Coronary artery (tissue), 2 donors: ENCODE results near the gene PDE11A.

ENCODE experiments used
- DNase-seq: peaks from one replicate; pipeline ENCODE4 v3.0.0-alpha.2; 2017; ENCODE audit warnings: low spot score
- H3K27ac ChIP-seq, 2 donors: fragments of 200-600 bp; sonication (generic); one replicate each; pipeline ENCODE4 v1.5.1; 2016 to 2019
- H3K4me3 ChIP-seq: fragments of 200-600 bp; sonication (generic); 2 replicates; pipeline ENCODE4 v1.5.1; 2016; ENCODE audit warnings: mild to moderate bottlenecking, moderate library complexity
- CTCF ChIP-seq: fragments of 200-600 bp; sonication (generic); IDR thresholded peaks from one replicate; pipeline ENCODE4 v1.5.1; 2019; ENCODE audit warnings: antibody characterized with exemption

The PDE11A gene

DNA sequence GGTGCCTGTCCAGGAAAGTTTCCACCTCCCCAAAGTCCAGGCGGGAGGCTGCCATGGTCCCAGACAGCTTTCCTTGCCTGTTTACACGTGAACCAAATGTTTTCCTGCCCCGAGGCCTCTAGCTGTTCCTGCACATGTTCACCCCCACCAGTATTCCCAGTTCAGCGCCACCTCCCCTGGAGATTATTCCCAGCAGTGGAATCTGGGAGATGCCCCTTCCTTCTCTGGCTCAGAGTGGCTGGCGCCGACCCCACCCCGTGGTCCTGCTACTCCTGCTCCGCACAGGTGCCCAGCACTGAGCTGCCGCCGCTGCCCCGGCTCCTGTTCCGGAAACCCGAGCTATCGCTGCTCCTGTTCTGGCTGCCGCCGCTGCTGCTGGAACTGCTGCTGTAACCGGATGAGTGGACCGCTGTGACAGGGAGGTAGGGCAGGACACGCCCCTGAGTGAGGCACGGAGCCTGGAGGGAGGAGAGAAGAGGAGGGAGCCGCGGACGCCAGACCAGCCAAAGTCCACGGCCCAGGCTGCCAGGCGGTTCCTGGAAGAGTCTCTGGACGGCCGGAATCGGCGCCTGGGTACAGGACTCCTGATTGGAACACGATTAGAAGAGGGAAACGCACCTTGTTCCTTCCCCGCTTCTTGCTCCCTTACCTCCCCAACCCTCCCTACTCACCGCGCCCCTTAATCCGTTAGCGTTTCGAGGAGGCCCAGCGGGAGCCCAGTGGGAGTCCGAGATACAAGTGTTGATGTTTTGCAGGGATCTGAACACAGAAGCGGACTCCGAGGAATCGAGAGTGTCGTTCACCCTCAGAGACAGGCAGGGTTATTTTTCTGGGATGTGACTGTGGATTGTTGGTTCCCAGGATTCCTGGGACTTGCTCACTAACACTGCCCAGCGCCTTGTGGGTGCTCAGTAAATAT is at the start of gene PDE11A:
PDE11A (minus strand) TSS at position 395 of the 919 bp plus-strand sequence; CDS start at position 55, 340 bp downstream.
- Histone ChIP-seq H3K4me3 (peak within 1 kb of the TSS; percentile 71), H3K27ac (peak within 1 kb of the TSS; percentile 21 to 64)
- DNase-seq = peak; percentile 90
- no peak for TF ChIP-seq CTCF

DNA sequence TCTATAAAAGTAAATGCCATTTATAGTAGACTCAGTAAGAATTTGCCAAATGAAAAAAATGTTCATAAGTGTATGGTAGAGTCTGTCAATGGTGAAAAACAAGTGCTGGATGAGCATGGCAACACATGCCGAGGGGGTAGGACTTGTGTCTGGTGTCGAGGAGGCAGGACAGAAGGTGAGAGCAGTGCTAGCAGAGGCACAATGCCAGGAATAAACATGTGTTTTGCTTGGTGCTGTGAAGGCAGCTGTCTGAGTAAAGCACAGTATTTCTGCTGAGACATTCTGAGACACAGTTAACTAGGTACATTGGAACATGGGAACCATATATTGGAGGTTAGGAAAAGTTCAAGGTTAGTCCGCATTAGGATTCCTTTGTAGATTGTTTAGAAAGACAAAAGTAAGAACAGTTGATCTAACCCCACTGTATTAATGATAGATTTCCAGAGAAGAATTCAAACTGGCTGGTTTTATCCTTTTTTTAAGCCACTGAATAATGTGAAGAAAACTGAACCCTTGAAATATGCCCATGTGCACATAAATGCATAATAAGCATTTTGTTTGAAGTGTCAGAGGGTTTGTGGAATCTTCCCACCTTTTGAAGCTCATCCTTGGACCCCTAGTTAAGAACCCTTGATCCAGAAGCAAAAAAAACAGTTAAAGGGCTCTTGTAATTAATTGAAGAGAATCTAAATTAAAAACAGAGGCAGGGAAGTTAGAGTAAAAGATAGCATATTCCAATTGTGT is 46.8 kb upstream of the PDE11A start:
- TF ChIP-seq CTCF = no peak
- no peak for DNase-seq
- Histone ChIP-seq H3K4me3 (no peak overlapping the region), H3K27ac (no peak overlapping the region)

GRCh38 chr2:178117725-178118124 is 45.1 kb upstream of the PDE11A start:
- no peak overlapping the region for H3K27ac ChIP-seq
- no peak for DNase-seq
- H3K4me3 ChIP-seq = no peak overlapping the region
- no peak for TF ChIP-seq CTCF

- DNase-seq = no peak
- H3K4me3 ChIP-seq = no peak overlapping the region
- no peak for TF ChIP-seq CTCF
Observed at GRCh38 chr2:178115271-178115670, 42.7 kb upstream of the PDE11A start.

DNA sequence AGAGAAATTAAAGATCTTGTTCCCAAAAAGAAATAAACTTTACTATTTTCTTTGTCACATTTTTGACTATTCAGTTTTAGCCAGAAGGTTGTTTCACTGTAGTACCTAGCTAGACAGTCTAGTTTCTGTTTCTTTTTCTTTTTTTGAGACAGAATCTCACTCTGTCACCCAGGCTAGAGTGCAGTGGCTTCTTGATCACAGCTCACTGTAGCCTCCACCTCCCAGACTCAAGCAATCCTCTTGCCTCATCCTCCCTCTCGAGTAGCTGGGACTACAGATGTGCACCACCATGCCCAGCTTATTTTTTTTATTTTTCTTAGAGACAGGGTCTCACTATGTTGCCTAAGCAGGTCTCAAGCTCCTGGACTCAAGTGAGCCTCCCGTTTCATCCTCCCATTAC is 41.9 kb upstream of the PDE11A start:
- no peak overlapping the region for H3K4me3 ChIP-seq

More at GRCh38 chr2:178115271-178115670, 42.7 kb upstream of the PDE11A start:
- H3K27ac ChIP-seq = no peak overlapping the region

More for the DNA sequence above, 41.9 kb upstream of the PDE11A start:
- H3K27ac ChIP-seq = no peak overlapping the region
- TF ChIP-seq CTCF = no peak
- no peak for DNase-seq
